Stimulated activated CD4-positive, alpha-beta T cell treated with anti-CD3 and anti-CD28 coated beads, TNF-alpha, amount 100 ng/mL, for 1 hour (primary cell): ENCODE data around the gene DCAF4.
"Not testable (repeated sequence)": the region's sequence is repeated elsewhere in the genome, so short reads cannot be mapped to it uniquely, and the experiment has no call there.

ENCODE experiments used
- DNase-seq, 3 donors: peaks; one replicate each; pipeline ENCODE4 v3.0.0-alpha.2; 2020; ENCODE audit warnings: low read depth in 3 of 3, low spot score in 1 of 3

DCAF4 gene

GRCh38 chr14:72929316-72930080 lies 3.2 kb downstream of the DCAF4 start:
- DNase-seq: no peak

DNA sequence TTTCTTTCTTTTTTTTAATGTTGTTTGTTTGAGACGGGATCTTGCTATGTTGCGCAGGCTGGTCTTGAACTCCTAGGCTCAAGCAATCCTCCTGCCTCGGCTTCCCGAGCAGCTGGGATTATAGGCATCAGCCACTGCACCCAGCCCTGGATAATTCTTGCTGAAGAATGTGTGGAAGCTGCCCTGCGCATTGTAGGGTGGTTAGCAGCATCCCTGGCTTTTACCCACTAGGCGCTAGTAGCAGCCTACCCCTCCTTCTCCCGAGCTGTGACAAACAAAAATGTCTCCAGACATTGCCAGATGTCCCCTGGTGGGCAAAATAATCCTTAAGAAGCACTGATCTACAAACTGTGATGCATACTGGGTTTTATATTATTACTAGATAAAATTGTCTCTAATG lies 6.6 kb downstream of the DCAF4 start:
- no peak for DNase-seq

GRCh38 chr14:72939630-72940029 lies 13.4 kb downstream of the DCAF4 start:
- DNase-seq: no peak

DNA sequence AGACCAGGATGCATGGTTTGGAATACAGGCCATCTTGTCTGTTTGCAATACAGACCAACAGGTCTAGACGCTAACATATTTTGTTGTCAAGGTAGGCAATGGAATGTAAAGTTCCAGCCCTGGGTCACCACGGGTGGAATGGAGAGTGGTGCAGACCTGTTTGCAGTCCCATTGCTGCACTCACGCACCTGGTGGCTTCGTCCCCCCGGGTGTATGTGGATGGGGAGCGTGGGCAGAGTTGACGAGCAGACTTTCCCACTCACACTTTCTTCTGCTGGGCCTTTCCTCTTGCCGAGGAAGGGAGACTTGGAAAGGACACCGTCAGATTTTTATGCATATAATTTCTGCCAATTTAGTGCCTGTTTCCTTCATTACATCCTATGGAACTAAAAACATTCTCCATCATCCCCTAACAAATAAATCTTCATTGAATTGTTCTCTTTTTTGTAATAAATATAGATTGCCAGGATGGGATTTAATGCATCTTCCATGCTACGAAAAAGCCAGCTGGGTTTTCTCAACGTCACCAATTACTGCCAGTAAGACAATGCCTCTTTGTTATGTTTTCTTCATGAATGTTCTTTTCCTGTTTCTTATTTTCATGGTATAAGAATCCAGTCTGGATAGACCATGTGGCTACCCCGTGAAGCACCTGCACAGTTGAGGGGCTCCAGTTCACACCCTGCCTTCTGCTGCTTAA lies 15.2 kb downstream of the DCAF4 start:
- no peak for DNase-seq

DNA sequence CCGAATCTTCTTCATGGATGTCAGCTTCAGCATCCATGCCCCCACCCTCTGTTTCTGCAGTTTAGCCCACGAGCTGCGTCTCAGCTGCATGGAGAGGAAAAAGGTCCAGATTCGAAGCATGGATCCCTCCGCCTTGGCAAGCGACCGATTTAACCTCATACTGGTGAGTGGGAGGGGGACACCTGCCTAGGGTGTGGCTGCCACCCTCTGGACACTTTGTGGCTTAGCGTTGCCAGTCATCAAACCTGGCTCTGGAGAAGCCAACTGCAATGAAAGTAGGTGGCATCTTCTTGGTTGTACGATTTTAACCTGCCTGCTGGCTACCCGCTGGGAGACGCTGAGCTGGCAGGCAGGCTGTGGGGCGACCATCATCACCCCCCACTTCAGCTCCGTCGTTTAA lies 16.7 kb downstream of the DCAF4 start:
- no peak for DNase-seq

DNA sequence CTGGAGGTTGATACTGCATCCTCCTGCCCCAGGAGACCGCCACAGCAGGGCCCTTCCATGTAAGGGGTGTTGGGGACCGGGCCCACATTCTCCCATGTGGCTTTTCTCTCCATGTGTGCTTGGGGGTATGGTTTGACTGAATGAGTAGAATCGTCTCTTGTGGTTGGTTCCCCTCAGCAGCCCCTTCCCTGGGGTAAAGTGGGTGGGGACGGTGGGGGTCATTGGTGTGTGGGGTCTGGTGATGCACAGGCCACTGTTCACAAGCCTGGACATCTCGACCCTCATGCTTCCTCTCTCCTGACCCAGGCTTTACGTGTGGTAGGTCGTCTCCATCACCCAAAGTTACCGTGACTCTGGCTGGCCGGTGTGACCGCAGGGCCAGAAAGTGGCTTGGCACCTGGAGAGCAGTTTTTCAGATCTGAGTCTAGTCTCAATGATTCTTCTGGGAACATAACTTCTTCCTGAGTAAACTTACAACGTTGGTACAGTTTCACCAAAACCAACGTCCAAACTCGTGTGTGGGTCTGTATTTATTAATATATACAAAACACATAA lies 17.7 kb downstream of the DCAF4 start:
- DNase-seq: no peak

GRCh38 chr14:72945356-72946027 lies 19.2 kb downstream of the DCAF4 start:
- DNase-seq: no peak

- DNase-seq: no peak
Observed at GRCh38 chr14:72946491-72946890, 20.2 kb downstream of the DCAF4 start.

- DNase-seq: no peak
Observed at GRCh38 chr14:72947366-72948160, 21.3 kb downstream of the DCAF4 start.

DNA sequence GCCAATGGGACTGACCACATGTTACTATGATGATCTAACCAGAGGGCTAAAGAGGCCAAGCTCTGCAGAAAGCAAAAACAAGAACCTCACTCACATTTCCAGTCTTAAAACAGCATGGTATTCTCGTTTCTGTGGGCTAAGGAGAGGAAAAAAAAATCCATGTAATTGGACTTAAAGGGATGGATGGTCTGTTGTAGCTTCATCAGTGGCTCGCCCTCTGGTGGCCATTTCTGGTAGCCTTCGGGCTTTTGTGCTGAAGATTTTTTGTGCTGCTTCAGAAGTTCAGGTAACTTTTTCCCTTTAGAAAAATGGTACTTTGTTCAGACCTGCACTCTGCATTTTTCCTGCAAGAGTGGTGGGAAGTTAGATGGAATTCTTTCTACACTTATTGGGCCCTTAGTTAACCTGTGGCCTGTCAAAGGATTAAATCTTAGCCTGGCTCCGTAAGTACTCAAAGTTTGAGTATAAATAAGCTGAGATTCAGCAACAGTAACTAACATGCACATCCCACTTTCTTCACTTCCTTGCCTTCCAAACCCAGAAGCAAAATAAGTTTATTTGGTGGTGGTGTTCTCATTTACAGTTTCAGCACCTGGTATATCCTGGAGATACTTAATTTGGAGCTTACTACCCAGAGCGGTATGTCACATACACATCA lies 22.3 kb downstream of the DCAF4 start:
- peak in 2 of 3 donors; percentile 19 to 50 for DNase-seq

- DNase-seq: no peak
Observed at GRCh38 chr14:72952171-72952570, 25.9 kb downstream of the DCAF4 start.

DNA sequence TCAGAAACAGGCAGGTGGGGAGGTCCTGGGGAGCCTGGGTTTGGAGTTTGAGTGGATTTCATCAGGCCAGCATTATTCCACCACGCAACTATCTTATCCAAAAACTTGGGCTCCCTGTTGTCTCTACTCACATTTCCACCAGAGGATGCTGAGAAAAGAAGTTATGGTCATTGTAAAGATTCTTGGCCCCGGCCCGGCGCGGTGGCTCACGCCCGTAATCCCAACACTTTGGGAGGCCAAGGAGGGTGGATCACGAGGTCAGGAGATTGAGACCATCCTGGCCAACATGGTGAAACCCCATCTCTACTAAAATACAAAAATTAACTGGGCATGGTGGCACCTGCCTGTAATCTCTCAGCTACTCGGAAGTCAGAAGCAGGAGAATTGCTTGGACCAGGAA lies 30.5 kb downstream of the DCAF4 start:
- not testable (repeated sequence) for DNase-seq

DNA sequence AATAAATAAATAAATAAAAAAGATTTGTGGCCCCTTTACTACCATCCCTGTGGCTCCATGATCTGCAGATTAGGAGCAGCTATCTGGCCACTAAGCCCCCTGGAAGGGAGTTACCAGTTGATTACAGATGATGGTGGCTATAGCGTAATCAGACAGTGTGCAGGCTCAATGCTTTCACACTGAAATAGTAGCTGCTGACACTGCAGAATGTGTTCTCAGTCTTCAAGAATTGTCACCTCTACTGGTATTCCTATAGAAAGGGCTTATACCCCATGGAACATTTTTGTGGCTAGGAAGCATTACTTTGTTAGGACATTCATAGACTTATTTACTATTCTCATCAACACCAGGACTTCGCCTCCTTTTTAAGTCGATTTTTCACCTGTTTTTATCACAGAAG lies 30.9 kb downstream of the DCAF4 start:
- no peak for DNase-seq

- no peak for DNase-seq
Observed at GRCh38 chr14:72958548-72958947, 32.3 kb downstream of the DCAF4 start.

GRCh38 chr14:72961016-72961415 lies 34.8 kb downstream of the DCAF4 start:
- DNase-seq: not testable (repeated sequence)

DNA sequence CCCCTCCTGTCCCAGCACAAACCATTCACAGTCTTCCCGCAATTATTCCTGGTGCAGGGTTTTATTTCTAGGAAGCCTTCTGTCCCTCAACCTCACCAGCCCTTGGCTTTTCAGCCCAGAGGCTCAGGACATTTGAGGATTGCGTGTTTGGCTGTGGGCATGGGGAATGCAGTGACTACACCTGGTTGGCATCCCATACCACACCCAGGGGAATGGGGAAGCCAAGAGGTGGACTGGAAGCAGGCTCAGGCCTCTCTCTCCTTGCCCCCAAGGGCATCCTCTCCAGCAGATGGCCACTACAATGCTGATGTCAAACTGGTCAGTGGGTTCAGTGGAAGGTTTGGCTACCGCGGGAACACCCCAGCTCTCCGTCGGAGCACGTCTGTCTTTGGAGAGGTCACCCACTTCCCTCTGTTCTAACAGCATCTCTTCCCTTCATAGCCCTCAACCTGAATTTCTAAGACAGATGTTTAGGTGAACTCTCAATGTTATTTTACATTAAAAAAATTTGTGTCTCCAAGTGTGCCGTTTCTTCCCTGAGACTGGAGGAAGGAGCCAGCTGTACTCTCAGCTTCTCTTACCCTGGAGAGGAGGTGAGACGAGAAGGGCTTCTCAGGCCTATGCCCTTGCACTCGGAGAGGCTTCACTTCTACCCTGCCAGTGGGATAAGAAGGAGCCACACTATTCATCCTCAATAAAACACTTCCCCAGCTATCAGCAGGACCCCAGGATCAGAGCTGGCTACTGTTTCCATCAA lies 35.5 kb downstream of the DCAF4 start:
- no peak for DNase-seq

DNA sequence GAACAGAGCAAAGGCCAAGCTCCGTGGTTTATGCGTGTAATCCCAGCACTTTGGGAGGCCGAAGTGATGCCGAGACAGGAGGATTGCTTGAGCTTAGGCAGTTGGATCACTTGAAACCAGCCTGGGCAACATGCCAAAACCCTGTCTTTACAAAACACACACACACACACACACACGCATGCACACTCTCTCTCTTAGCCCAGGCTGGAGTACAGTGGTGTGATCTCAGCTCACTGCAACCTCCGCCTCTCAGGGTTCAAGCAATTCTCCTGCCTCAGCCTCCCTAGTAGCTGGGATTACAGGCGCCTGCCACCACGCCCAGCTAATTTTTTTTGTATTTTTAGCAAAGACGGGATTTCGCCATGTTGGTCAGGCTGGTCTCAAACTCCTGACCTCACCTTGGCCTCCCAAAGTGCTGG lies 36.1 kb downstream of the DCAF4 start:
- DNase-seq: not testable (repeated sequence)

- DNase-seq: no peak
Observed at GRCh38 chr14:72962829-72963312, 36.6 kb downstream of the DCAF4 start.

DNA sequence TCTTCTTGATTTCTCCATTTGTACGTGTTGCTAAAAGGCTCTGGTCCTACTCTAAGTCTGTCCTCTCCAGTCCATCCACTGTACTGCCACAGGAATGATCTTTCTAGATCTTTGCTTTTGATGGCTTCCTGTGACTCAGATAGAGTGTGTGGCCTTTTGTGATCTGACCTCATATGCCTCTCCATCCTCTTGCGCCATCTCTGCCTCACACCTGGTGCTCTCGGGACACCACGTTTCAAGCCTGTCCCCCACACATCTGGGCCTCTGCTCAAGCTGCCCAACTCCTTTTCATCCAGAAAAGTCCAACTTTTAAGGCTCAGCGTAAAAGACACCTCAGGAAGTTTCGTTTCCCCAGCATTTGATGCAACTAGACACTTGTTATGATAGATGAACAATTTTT lies 39.0 kb downstream of the DCAF4 start:
- no peak for DNase-seq

- no peak for DNase-seq
Observed at GRCh38 chr14:72966038-72966437, 39.8 kb downstream of the DCAF4 start.
